SK-N-SH (cell line): ENCODE data around the gene SHMT1.

Experiments used
- EP300 ChIP-seq, 2 experiments: IDR thresholded peaks; 2 replicates each; pipeline versions ENCODE4 v1.4.0 to v1.6.1; 2012; ENCODE audit warnings: borderline replicate concordance in 1 of 2, low read depth in 1 of 2, low read length in 1 of 2
- FOXM1 ChIP-seq: IDR thresholded peaks from 2 replicates; pipeline ENCODE4 v1.4.0; 2012; ENCODE audit warnings: low read depth, mild to moderate bottlenecking
- JUND ChIP-seq: IDR thresholded peaks from 2 replicates; pipeline ENCODE4 v1.4.0; 2012
- MXI1 ChIP-seq: IDR thresholded peaks from 2 replicates; pipeline ENCODE4 v1.6.1; 2012; ENCODE audit warnings: mild to moderate bottlenecking, low read depth, low read length, improper control_type of control experiment
- SMC3 ChIP-seq: IDR thresholded peaks from 2 replicates; pipeline ENCODE4 v1.6.1; 2012; ENCODE audit warnings: low read depth, low read length, improper control_type of control experiment
- TF ChIP-seq, protein P1 (sequence below): fragments of 200-600 bp; sonication (generic); IDR thresholded peaks from 2 replicates; pipeline ENCODE4 v1.6.1; 2017; ENCODE audit warnings: antibody characterized with exemption, mild to moderate bottlenecking, moderate library complexity
- TF ChIP-seq, protein P2 (sequence below): fragments of 150-350 bp; IDR thresholded peaks from 2 replicates; pipeline ENCODE4 v1.6.1; 2016; ENCODE audit warnings: mild to moderate bottlenecking, low read depth, low read length

GRCh38 chr17:18332909-18333489 lies 30.4 kb downstream of the SHMT1 start:
- TF ChIP-seq EP300 (IDR thresholded peaks at IDR 0.05; ENCODE audit: borderline replicate concordance in 1 of 2, low read depth in 1 of 2, low read length in 1 of 2) (no peak), MXI1 (no peak), FOXM1 (no peak), SMC3 (no peak), JUND (no peak)
- TF ChIP-seq, protein P1, sequence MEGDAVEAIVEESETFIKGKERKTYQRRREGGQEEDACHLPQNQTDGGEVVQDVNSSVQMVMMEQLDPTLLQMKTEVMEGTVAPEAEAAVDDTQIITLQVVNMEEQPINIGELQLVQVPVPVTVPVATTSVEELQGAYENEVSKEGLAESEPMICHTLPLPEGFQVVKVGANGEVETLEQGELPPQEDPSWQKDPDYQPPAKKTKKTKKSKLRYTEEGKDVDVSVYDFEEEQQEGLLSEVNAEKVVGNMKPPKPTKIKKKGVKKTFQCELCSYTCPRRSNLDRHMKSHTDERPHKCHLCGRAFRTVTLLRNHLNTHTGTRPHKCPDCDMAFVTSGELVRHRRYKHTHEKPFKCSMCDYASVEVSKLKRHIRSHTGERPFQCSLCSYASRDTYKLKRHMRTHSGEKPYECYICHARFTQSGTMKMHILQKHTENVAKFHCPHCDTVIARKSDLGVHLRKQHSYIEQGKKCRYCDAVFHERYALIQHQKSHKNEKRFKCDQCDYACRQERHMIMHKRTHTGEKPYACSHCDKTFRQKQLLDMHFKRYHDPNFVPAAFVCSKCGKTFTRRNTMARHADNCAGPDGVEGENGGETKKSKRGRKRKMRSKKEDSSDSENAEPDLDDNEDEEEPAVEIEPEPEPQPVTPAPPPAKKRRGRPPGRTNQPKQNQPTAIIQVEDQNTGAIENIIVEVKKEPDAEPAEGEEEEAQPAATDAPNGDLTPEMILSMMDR, result no peak
- TF ChIP-seq, protein P2, sequence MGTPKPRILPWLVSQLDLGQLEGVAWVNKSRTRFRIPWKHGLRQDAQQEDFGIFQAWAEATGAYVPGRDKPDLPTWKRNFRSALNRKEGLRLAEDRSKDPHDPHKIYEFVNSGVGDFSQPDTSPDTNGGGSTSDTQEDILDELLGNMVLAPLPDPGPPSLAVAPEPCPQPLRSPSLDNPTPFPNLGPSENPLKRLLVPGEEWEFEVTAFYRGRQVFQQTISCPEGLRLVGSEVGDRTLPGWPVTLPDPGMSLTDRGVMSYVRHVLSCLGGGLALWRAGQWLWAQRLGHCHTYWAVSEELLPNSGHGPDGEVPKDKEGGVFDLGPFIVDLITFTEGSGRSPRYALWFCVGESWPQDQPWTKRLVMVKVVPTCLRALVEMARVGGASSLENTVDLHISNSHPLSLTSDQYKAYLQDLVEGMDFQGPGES, result no peak
